ENCODE data around the gene LAMTOR5. TPM values are rescaled to one million over a fixed set of nuclear protein-coding genes. Genes with fewer than 3 reads are reported as not detected.
"Not testable (repeated sequence)": the region's sequence is repeated elsewhere in the genome, so short reads cannot be mapped to it uniquely, and the experiment has no call there.

The LAMTOR5 gene
- total RNA-seq, 1 donor from 2014 or later, result 41.3 TPM

GRCh38 chr1:110426854-110427253 is 19.4 kb upstream of the LAMTOR5 start:
- DNase-seq, result no peak

- DNase-seq, result no peak
Observed at GRCh38 chr1:110425612-110426152, 18.2 kb upstream of the LAMTOR5 start.

- no peak for DNase-seq
Observed at GRCh38 chr1:110424699-110425611, 17.5 kb upstream of the LAMTOR5 start.

GRCh38 chr1:110420874-110421793 is 13.6 kb upstream of the LAMTOR5 start:
- no peak for DNase-seq

GRCh38 chr1:110420023-110420662 is 12.6 kb upstream of the LAMTOR5 start:
- DNase-seq, result no peak

- DNase-seq, result no peak
Observed at GRCh38 chr1:110418729-110419128, 11.2 kb upstream of the LAMTOR5 start.

GRCh38 chr1:110413045-110413444 is 5.6 kb upstream of the LAMTOR5 start:
- DNase-seq, result not testable (repeated sequence)

- no peak for DNase-seq
Observed at GRCh38 chr1:110412576-110412975, 5.1 kb upstream of the LAMTOR5 start.

- no peak for DNase-seq
Observed at GRCh38 chr1:110411173-110411735, 3.8 kb upstream of the LAMTOR5 start.

- DNase-seq, result no peak
Observed at GRCh38 chr1:110409316-110409715, 1.8 kb upstream of the LAMTOR5 start.

GRCh38 chr1:110408488-110408887 is 994 bp upstream of the LAMTOR5 start:
- DNase-seq, result no peak

GRCh38 chr1:110406407-110406806 is 1.1 kb downstream of the LAMTOR5 start:
- not testable (repeated sequence) for DNase-seq

- DNase-seq, result no peak
Observed at GRCh38 chr1:110404401-110404800, 3.1 kb downstream of the LAMTOR5 start.

- DNase-seq, result no peak
Observed at GRCh38 chr1:110403805-110404204, 3.7 kb downstream of the LAMTOR5 start.

- not testable (repeated sequence) for DNase-seq
Observed at GRCh38 chr1:110396259-110396958, 11.1 kb downstream of the LAMTOR5 start.

GRCh38 chr1:110394493-110394820 is 13.0 kb downstream of the LAMTOR5 start:
- no peak for DNase-seq

GRCh38 chr1:110393691-110394492 is 13.6 kb downstream of the LAMTOR5 start:
- no peak for DNase-seq

GRCh38 chr1:110393286-110393685 is 14.2 kb downstream of the LAMTOR5 start:
- no peak for DNase-seq

- DNase-seq, result no peak
Observed at GRCh38 chr1:110390692-110391245, 16.7 kb downstream of the LAMTOR5 start, which contains the start of gene SLC16A4. TSS of gene SLC16A4 (minus strand) at chr1:110391026. CDS start at chr1:110389323, 1,703 bp downstream.

- DNase-seq, result no peak
Observed at GRCh38 chr1:110390096-110390495, 17.4 kb downstream of the LAMTOR5 start.

Data from skin of body (tissue), 2 donors.